H1 (cell line): Measurements from ENCODE around the gene SERGEF. TPM values are rescaled to one million over a fixed set of nuclear protein-coding genes. Genes with fewer than 3 reads are reported as not detected.

ENCODE experiments used
- CHD7 ChIP-seq: fragments of 300-600 bp; sonication (generic); IDR thresholded peaks from 2 replicates; pipeline ENCODE4 v1.7.1; 2012; ENCODE audit warnings: low read length, moderate library complexity, mild to moderate bottlenecking, inconsistent platforms; ENCODE audit not compliant: insufficient replicate concordance
- GTF2F1 ChIP-seq: IDR thresholded peaks from 2 replicates; pipeline ENCODE4 v1.6.1; 2012; ENCODE audit warnings: low read depth, low read length, improper control_type of control experiment, borderline replicate concordance
- KDM5A ChIP-seq: fragments of 200-600 bp; IDR thresholded peaks from 2 replicates; pipeline ENCODE4 v1.7.1; 2012; ENCODE audit warnings: mild to moderate bottlenecking, low read length, inconsistent platforms, mixed read lengths
- MAFK ChIP-seq: IDR thresholded peaks from 2 replicates; pipeline ENCODE4 v1.6.1; 2012; ENCODE audit warnings: low read depth, mild to moderate bottlenecking, improper control_type of control experiment, low read length
- NRF1 ChIP-seq: IDR thresholded peaks from 2 replicates; pipeline ENCODE4 v1.6.1; 2011; ENCODE audit warnings: mild to moderate bottlenecking, low read depth, low read length, improper control_type of control experiment
- POLR2AphosphoS5 ChIP-seq: IDR thresholded peaks from 2 replicates; pipeline ENCODE4 v1.6.1; 2011; ENCODE audit warnings: low read depth, low read length
- RBBP5 ChIP-seq: IDR thresholded peaks from 2 replicates; pipeline ENCODE4 v1.7.1; 2012; ENCODE audit warnings: low read depth, mild to moderate bottlenecking, inconsistent platforms, low read length, moderate library complexity, borderline replicate concordance
- SAP30 ChIP-seq: fragments of 300-600 bp; sonication (generic); IDR thresholded peaks from 2 replicates; pipeline ENCODE4 v1.7.1; 2012; ENCODE audit warnings: low read length, moderate library complexity, mild to moderate bottlenecking, inconsistent platforms; ENCODE audit not compliant: insufficient read depth, insufficient replicate concordance
- SIX5 ChIP-seq: IDR thresholded peaks from 2 replicates; pipeline ENCODE4 v1.6.1; 2011; ENCODE audit warnings: mild to moderate bottlenecking, low read depth, low read length
- SP2 ChIP-seq: IDR thresholded peaks from 2 replicates; pipeline ENCODE4 v1.6.1; 2012; ENCODE audit warnings: mild to moderate bottlenecking, low read length, inconsistent platforms
- TAF7 ChIP-seq: optimal IDR thresholded peaks from 2 replicates; pipeline ENCODE3; 2011; ENCODE audit warnings: low read depth, mild to moderate bottlenecking, inconsistent platforms, low read length, moderate library complexity, borderline replicate concordance
- TBP ChIP-seq: IDR thresholded peaks from 2 replicates; pipeline ENCODE4 v1.6.1; 2011; ENCODE audit warnings: low read depth, low read length, improper control_type of control experiment
- TCF12 ChIP-seq: IDR thresholded peaks from 2 replicates; pipeline ENCODE4 v1.6.1; 2011; ENCODE audit warnings: low read depth, mild to moderate bottlenecking, low read length
- polyA plus RNA-seq, 7 experiments: library from polyadenylated mRNA; depleted of rRNA in 3 of 7; stranded (reverse) in 5 of 7; unstranded in 2 of 7; fragments of >200 nt in 5 of 7; fragments of 200-250 nt in 2 of 7; gene quantifications; 1 replicate in 5 of 7; 2 replicates in 1 of 7; 4 replicates in 1 of 7; pipeline versions ENCODE4 v1.2.1 to v1.2.3, GENCODE V29; 2011 to 2013; ENCODE audit warnings: missing spikeins in 2 of 7, mixed read lengths in 2 of 7
- total RNA-seq: library from RNA; stranded (reverse); fragmentation: NEBNext Ultra II Directional; extraction: Animal tissue kit (Norgen Biotek cat#: 25700); gene quantifications from 2 replicates; pipeline ENCODE4 v1.2.1, GENCODE V29; 2021

The SERGEF gene
- total and polyA plus RNA-seq, 2 of the 8 experiments (the other 6 are each of a cell fraction or from before 2014, with no cell fraction given) = 16.6 to 28.8 TPM

DNA sequence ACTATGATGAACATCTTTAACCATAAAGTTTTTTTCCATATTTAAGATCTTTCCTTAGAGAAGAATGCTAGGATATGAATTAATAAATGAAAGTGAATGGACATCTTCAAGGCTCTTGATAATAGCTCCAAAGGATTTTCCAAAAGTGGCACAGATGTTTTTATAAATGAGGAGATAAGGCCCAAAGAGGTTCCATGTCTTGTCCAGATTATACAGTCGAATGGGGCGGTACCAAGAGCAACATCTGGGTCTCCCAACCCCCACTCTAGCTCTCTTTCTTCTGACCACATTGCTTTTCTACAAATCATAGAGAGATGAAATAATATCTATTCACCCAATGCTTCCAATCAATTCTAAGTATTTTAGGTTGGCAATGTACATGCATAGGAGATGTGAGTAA is 164.1 kb downstream of the SERGEF start (continued):
- TF ChIP-seq CHD7 = no peak
- TF ChIP-seq GTF2F1 = no peak
- TF ChIP-seq SIX5 = no peak
- TF ChIP-seq TCF12 = no peak
- TF ChIP-seq RBBP5 = no peak
- TF ChIP-seq MAFK = no peak
- no peak for TF ChIP-seq SAP30
- no peak for TF ChIP-seq TAF7
- TF ChIP-seq SP2 = no peak
- TF ChIP-seq POLR2AphosphoS5 = no peak
- no peak for TF ChIP-seq TBP
- TF ChIP-seq NRF1 = no peak
- TF ChIP-seq KDM5A = no peak
